Upper lobe of left lung (tissue), 6 donors: ENCODE data around the gene STK36. TPM values are rescaled to one million over a fixed set of nuclear protein-coding genes. Genes with fewer than 3 reads are reported as not detected.

Source experiments
- ATAC-seq, 2 donors: fragments of 200-7000 bp; cut with Tn5 transposase; one replicate each; pipeline ENCODE4 v1.9.1; 2022; ENCODE audit warnings: mild to moderate bottlenecking in 2 of 2, moderate library complexity in 2 of 2; ENCODE audit not compliant: low FRiP score in 2 of 2
- DNase-seq, 2 donors: peaks; one replicate each; pipeline ENCODE4 v3.0.0-alpha.2; 2019 to 2020
- H3K27ac ChIP-seq, 4 donors: fragments of 200-600 bp; sonication (generic); one replicate each; pipeline ENCODE4 v1.5.1; 2016 to 2019
- H3K27me3 ChIP-seq, 4 donors: fragments of 200-600 bp; sonication (generic); one replicate each; pipeline ENCODE4 v1.5.1; 2017 to 2019
- H3K36me3 ChIP-seq, 4 donors: fragments of 200-600 bp; sonication (generic); one replicate each; pipeline ENCODE4 v1.5.1; 2016 to 2019
- H3K4me1 ChIP-seq, 4 donors: fragments of 200-600 bp; sonication (generic); one replicate each; pipeline ENCODE4 v1.5.1; 2018 to 2019
- H3K4me3 ChIP-seq, 4 donors: fragments of 200-600 bp; sonication (generic); one replicate each; pipeline ENCODE4 v1.5.1; 2017 to 2019; ENCODE audit warnings: mild to moderate bottlenecking in 2 of 4, moderate library complexity in 1 of 4
- H3K9me3 ChIP-seq, 4 donors: fragments of 200-600 bp; sonication (generic); one replicate each; pipeline ENCODE4 v1.5.1; 2018 to 2019
- EP300 ChIP-seq, 4 donors: sonication (generic); formaldehyde crosslinking; IDR thresholded peaks; one replicate each; pipeline ENCODE4 v1.5.1; 2017; ENCODE audit warnings: antibody characterized with exemption in 4 of 4, control low read depth in 2 of 4
- POLR2A ChIP-seq, 4 donors: fragments of 450-650 bp; IDR thresholded peaks; one replicate each; pipeline ENCODE4 v1.5.1; 2016 to 2017; ENCODE audit warnings: antibody characterized with exemption in 4 of 4, mild to moderate bottlenecking in 2 of 4
- POLR2AphosphoS5 ChIP-seq, 2 donors: sonication (generic); formaldehyde crosslinking; IDR thresholded peaks; one replicate each; pipeline ENCODE4 v1.5.1; 2017; ENCODE audit warnings: antibody characterized with exemption in 2 of 2
- WGBS, 2 donors: methylation state at CpG; one replicate each; pipeline ENCODE4 v1.1.5; 2017 to 2018; 5-methylcytosine and 5-hydroxymethylcytosine counted together
- total RNA-seq, 6 donors: library from RNA; depleted of rRNA in 4 of 6; stranded (reverse); fragments of >200 nt in 4 of 6; gene quantifications; one replicate each; pipeline versions ENCODE4 v1.1.0 to v1.2.1, GENCODE V29; 2016 to 2021
- TF ChIP-seq, protein P1 (sequence below), 6 experiments: fragments of 450-650 bp in 4 of 6; fragments of 200-600 bp in 2 of 6; sonication (generic) in 2 of 6; IDR thresholded peaks; one replicate each; pipeline ENCODE4 v1.5.1; 2016 to 2019; ENCODE audit warnings: antibody characterized with exemption in 6 of 6
- donor health status: DM: no; HTN: no; CAD: no; lungs with moderate emphysema.
- donor health status: DM: no; HTN: yes; CAD: no; lungs with severe emphysema.

The STK36 gene
- total RNA-seq, 6 donors from 2014 or later: 21.3 to 153 (median 36.8) TPM

DNA sequence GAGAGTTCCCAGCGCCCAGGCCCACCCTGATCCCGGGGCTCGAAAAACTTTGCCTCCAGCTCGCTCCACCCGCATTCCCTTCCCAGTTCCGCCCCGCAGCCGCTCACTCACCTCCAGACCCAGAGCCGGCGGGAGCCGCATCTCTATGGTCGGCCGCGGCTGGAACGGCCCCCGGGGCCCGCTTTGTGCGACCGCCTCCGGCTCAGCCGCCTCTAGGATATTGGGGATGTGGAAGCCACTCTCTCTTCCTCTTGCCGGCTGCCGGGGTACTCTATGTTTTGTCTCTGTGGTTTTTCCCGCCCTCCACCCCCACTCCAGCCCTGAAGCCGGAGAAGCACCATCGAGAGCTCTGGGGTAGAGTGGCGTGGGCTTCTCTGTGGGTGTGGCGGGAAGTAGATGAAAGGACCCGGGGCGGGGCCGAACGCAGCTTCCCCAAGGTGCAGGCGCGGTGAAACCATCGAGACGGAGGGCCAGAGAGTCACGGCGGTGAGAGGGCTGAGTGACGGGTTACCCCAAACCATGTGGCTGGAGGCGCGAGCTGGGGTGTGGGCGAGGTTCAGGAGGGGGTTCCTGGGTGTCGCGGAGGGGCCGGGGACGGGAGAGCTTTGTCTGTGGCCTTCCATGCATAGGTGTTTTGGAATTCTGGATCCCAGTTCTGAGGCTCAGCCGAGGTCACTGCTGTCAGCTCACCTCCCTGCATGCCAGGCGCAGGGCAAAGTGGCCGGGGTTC lies 12.5 kb upstream of the STK36 start, which contains the start of the genes BCS1L and ZNF142:
TSS of gene BCS1L (plus strand) at position 426 of the 730 bp plus-strand sequence. CDS start 1,305 bp downstream, outside the sequence.
TSS of gene ZNF142 (minus strand) at position 366 of the 730 bp plus-strand sequence. CDS start 3,194 bp downstream, outside the sequence.
- H3K4me3 ChIP-seq: peak within 1 kb of the TSS; percentile 62 to 86 (median 78)
- peak; percentile 97 to 98 for ATAC-seq
- DNase-seq: peak; percentile 92 to 96
- H3K36me3 ChIP-seq: peaks cover 23 to 57% (median 45%) of the 10 kb centered on the region in 4 donors
- H3K27me3 ChIP-seq: no peaks in the 10 kb centered on the region
- peak in 1 of 4 donors; percentile 61 for TF ChIP-seq POLR2A (IDR thresholded peaks at IDR 0.05)
- TF ChIP-seq POLR2AphosphoS5 (IDR thresholded peaks at IDR 0.05): peak in 1 of 2 donors; percentile 71
- TF ChIP-seq, protein P1, sequence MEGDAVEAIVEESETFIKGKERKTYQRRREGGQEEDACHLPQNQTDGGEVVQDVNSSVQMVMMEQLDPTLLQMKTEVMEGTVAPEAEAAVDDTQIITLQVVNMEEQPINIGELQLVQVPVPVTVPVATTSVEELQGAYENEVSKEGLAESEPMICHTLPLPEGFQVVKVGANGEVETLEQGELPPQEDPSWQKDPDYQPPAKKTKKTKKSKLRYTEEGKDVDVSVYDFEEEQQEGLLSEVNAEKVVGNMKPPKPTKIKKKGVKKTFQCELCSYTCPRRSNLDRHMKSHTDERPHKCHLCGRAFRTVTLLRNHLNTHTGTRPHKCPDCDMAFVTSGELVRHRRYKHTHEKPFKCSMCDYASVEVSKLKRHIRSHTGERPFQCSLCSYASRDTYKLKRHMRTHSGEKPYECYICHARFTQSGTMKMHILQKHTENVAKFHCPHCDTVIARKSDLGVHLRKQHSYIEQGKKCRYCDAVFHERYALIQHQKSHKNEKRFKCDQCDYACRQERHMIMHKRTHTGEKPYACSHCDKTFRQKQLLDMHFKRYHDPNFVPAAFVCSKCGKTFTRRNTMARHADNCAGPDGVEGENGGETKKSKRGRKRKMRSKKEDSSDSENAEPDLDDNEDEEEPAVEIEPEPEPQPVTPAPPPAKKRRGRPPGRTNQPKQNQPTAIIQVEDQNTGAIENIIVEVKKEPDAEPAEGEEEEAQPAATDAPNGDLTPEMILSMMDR (IDR thresholded peaks at IDR 0.05): no peak
- WGBS, 2 donors: 0% methylated on average over 27 to 35 of the region's 49 CpGs
- H3K9me3 ChIP-seq: no peaks in the 10 kb centered on the region
- peak within 1 kb of the TSS; percentile 58 to 81 (median 76) for H3K27ac ChIP-seq
- H3K4me1 ChIP-seq: peaks cover 12 to 22% (median 18%) of the 10 kb centered on the region in 4 donors

DNA sequence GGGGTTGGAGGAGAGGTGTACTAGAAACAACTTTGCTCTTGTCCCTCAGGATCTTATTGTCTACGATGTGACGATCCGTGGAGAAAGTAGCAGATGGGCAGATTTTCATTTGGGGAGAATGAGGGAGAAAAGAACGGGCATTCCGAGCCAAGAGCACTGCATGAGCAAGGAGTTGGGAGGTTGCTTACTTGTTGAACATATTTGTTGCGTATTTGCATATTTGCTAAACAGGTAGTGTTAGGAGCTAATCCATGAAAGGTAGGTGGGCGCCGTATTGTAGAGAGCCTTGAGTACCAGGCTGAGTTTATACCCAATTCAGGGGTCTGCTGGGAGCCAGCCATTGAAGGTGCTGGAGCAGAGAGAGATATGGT lies 11.9 kb upstream of the STK36 start:
- DNase-seq: no peak
- no peak for ATAC-seq
- Histone ChIP-seq H3K4me1 (peaks cover 12 to 22% (median 18%) of the 10 kb centered on the region in 4 donors), H3K36me3 (peaks cover 28 to 57% (median 46%) of the 10 kb centered on the region in 4 donors), H3K9me3 (no peaks in the 10 kb centered on the region), H3K27me3 (no peaks in the 10 kb centered on the region), H3K27ac (peak overlapping the region; percentile 58 to 81 (median 76)), H3K4me3 (peak overlapping the region; percentile 62 to 86 (median 78))
- TF ChIP-seq EP300 (IDR thresholded peaks at IDR 0.05) (no peak), POLR2AphosphoS5 (IDR thresholded peaks at IDR 0.05) (no peak), POLR2A (IDR thresholded peaks at IDR 0.05) (no peak)
- TF ChIP-seq, protein P1 (IDR thresholded peaks at IDR 0.05): no peak
- 14 to 18% methylated on average over 8 of the region's 8 CpGs for WGBS, 2 donors

DNA sequence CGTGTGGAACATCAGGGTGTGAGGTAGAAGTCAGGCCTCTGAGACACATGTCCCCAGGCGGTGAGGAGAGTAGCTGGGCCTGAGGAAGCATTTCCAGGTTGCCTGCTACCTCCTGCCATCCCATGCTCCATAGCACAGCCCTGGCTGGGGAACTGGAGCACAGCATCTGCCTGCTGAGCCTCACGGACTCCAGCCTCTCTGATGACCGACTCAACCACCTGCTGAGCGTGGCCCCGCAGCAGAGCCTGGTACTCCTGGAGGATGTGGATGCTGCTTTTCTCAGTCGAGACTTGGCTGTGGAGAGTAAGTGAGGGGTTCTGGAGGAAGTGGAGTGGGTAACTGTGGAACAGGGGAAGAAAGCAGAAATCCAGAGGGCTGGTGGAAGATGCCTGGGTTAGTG lies 9.5 kb upstream of the STK36 start:
- ATAC-seq (no peak), DNase-seq (no peak)
- Histone ChIP-seq H3K27ac (no peak overlapping the region), H3K9me3 (no peaks in the 10 kb centered on the region), H3K4me3 (no peak overlapping the region), H3K4me1 (peaks cover 12 to 22% (median 18%) of the 10 kb centered on the region in 4 donors), H3K36me3 (peaks cover 36 to 62% (median 54%) of the 10 kb centered on the region in 4 donors), H3K27me3 (no peaks in the 10 kb centered on the region)
- TF ChIP-seq POLR2A (IDR thresholded peaks at IDR 0.05) (no peak), POLR2AphosphoS5 (IDR thresholded peaks at IDR 0.05) (no peak), EP300 (IDR thresholded peaks at IDR 0.05) (no peak)
- TF ChIP-seq, protein P1 (IDR thresholded peaks at IDR 0.05): no peak
- 93 to 94% methylated on average over 7 of the region's 7 CpGs for WGBS, 2 donors

DNA sequence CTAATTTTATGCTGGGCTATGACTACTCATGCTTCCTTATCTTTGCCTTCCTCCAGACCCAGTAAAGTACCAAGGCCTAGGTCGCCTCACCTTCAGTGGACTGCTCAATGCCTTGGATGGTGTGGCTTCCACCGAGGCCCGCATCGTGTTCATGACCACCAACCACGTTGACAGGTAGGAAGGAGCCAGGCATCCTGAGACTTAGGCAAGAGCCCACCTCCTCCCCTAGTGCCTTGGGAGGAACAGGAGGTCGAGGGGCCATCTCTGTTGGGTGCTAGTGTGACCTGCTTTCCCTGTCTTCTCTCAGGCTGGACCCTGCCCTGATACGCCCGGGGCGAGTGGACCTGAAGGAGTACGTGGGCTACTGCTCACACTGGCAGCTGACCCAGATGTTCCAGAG lies 9.1 kb upstream of the STK36 start:
- H3K27ac ChIP-seq: no peak overlapping the region
- DNase-seq: no peak
- no peak overlapping the region for H3K4me3 ChIP-seq
- no peak for ATAC-seq
- TF ChIP-seq POLR2A (IDR thresholded peaks at IDR 0.05) (no peak), EP300 (IDR thresholded peaks at IDR 0.05) (no peak), POLR2AphosphoS5 (IDR thresholded peaks at IDR 0.05) (no peak)
- TF ChIP-seq, protein P1 (IDR thresholded peaks at IDR 0.05): no peak
- WGBS, 2 donors: 83 to 94% methylated on average over 1 to 10 of the region's 10 CpGs
- no peaks in the 10 kb centered on the region for H3K27me3 ChIP-seq
- H3K9me3 ChIP-seq: no peaks in the 10 kb centered on the region
- H3K4me1 ChIP-seq: peaks cover 12 to 21% (median 18%) of the 10 kb centered on the region in 4 donors
- H3K36me3 ChIP-seq: peaks cover 41 to 64% (median 59%) of the 10 kb centered on the region in 4 donors
